ENCODE data around the gene RNF167.

RNF167 gene

DNA sequence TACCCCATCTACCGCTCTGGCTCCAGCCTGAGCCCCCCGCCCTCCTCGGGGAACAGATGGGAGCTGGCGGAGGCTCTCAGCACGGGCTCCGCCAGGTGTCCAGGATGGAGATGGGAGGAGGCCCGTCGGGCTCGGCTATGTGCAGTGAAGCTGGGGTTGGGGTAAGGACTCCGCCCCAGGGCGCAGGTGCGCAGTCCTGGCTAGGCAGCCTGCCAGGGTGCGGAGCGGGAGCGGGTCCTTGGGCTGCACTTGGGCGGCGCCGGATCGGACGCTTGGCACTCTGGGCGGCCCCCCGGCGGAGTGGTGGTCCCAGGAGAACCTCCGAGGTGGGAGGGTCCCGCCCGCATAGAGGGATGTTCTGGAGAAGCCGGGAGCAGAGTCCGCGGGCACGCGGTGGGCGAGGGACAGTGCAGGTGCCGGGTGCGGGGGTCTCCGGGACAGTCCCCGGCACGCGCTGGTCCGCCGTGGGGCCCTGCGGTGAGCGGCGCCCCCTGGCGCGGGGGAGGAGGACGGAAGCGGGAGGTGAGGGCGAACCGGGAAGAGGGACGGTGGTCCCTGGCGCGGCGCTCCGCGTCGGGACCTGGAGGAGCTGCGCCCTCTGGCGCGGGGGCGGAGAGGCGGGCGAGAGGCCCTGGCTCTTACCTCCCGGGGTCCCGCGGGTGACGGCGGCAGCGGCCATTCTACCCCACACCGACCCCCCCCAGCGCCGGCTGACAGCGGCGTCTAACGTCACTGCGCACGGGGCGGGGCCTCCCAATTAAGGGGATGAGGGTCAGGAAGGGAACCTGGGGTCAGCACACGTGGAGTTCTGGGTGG lies 47.1 kb downstream of the RNF167 start, which contains the start of gene CAMTA2:
CAMTA2 (minus strand) TSS at position 725 of the 816 bp plus-strand sequence. CDS start 1,453 bp downstream, outside the sequence.
- DNase-seq, result peak; percentile 44 to 80

GRCh38 chr17:4987767-4988567 lies 47.9 kb downstream of the RNF167 start:
- DNase-seq, result no peak

DNA sequence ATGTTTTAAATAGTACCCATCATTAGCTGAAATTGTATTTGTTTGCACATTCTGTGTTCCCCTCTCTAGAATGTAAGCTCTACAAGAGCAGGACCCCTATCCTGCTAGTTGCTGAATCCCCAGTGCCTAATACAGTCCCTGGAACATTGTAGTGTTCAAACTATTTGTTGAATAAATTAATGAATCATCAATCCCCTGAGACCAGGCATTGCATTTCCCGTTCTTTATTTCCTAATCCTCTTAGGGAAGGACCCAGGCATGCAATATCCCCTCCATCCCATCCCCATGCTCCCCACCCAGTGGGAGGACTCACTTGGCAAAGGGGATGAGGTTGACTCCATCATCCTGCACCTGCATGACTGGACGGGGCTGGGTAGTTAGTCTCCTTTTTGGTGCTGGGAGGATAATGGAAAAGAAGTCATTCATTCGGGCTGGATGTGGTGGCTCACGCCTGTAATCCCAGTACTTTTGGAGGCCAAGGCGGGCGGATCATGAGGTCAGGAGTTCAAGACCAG lies 54.1 kb downstream of the RNF167 start:
- DNase-seq, result no peak
